ENCODE results near the gene CALD1.

Gene CALD1

DNA sequence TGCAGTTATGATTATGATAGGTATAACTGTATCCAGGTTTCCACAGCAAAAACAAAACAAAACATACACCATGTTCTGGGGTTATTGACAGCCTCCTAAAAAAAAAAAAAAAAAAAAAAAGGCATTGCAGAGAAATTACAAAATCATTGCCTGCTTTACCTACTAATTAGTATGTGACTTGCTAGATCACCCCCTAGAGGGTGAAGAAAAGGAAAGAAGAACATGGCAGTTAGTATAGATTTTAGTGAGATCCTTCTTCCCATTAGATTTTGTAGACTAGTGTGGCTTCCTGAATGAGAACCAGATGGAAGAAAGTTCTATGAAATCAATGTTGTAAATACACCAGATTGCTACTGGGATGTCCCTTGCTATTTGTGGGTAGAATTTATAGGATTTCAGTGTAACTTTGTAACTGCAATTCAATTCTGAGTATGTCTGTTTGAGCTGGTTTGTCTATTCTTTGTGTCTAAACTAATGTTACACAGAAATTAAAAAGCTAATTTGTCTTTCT lies 182.9 kb downstream of the CALD1 start:
- Histone ChIP-seq H3K36me3 (ENCODE audit: control insufficient read depth in 1 of 2, insufficient read depth in 2 of 2, low read depth in 1 of 2, low read length in 2 of 2) (peaks cover 34 to 97% of the 10 kb centered on the region in 2 experiments), H3K4me3 (ENCODE audit: insufficient read depth in 1 of 2, low read depth in 1 of 2, low read length in 2 of 2) (no peak overlapping the region), H2BK5ac (ENCODE audit: low read depth, low read length, poor library complexity, severe bottlenecking) (no peak overlapping the region), H3K18ac (ENCODE audit: low read depth in 1 of 2, low read length in 2 of 2) (no peak overlapping the region), H3K27ac (ENCODE audit: low read length, poor library complexity, severe bottlenecking) (no peak overlapping the region), H3K23ac (ENCODE audit: low read length in 2 of 2) (no peak overlapping the region), H3K9me3 (ENCODE audit: control insufficient read depth, low read length) (no peaks in the 10 kb centered on the region), H2AK5ac (ENCODE audit: low read length, severe bottlenecking) (no peak overlapping the region), H4K8ac (ENCODE audit: low read length) (no peak overlapping the region), H3K4me2 (ENCODE audit: low read length, poor library complexity, severe bottlenecking) (no peak overlapping the region), H2BK120ac (ENCODE audit: low read depth, low read length) (no peak overlapping the region), H3K79me1 (replicated peaks; ENCODE audit: low read length, poor library complexity, severe bottlenecking) (peaks cover 6% of the 10 kb centered on the region), H3K4me1 (ENCODE audit: control insufficient read depth, insufficient read depth, low read depth, low read length) (no peaks in the 10 kb centered on the region), H2BK15ac (ENCODE audit: low read depth, poor library complexity, severe bottlenecking) (no peak overlapping the region), H3K4ac (ENCODE audit: low read depth in 1 of 2, low read length in 2 of 2) (no peak overlapping the region), H2BK12ac (ENCODE audit: low read length in 2 of 2) (no peak overlapping the region), H3K27me3 (ENCODE audit: control insufficient read depth in 1 of 2, insufficient read depth in 1 of 2, low read length in 2 of 2) (no peaks in the 10 kb centered on the region), H3K14ac (ENCODE audit: low read length in 2 of 2) (no peak overlapping the region), H2AFZ (ENCODE audit: low read depth, low read length) (no peak overlapping the region), H3K9ac (ENCODE audit: low read length) (peak overlapping the region; percentile 47), H4K91ac (ENCODE audit: low read length) (no peak overlapping the region)
- no peak for DNase-seq

- 100% methylated on average over 1 of the region's 4 CpGs for WGBS
- peak overlapping the region; percentile 47 for H3K9ac ChIP-seq (ENCODE audit: low read length)
- H2BK120ac ChIP-seq (ENCODE audit: low read depth, low read length), result no peak overlapping the region
- peaks cover 32 to 97% of the 10 kb centered on the region in 2 experiments for H3K36me3 ChIP-seq (ENCODE audit: control insufficient read depth in 1 of 2, insufficient read depth in 2 of 2, low read depth in 1 of 2, low read length in 2 of 2)
- H2AFZ ChIP-seq (ENCODE audit: low read depth, low read length), result no peak overlapping the region
- H3K23ac ChIP-seq (ENCODE audit: low read length in 2 of 2), result no peak overlapping the region
- no peak overlapping the region for H2BK5ac ChIP-seq (ENCODE audit: low read depth, low read length, poor library complexity, severe bottlenecking)
- H3K4me1 ChIP-seq (ENCODE audit: control insufficient read depth, insufficient read depth, low read depth, low read length), result no peaks in the 10 kb centered on the region
- H3K9me3 ChIP-seq (ENCODE audit: control insufficient read depth, low read length), result no peaks in the 10 kb centered on the region
- H3K18ac ChIP-seq (ENCODE audit: low read depth in 1 of 2, low read length in 2 of 2), result no peak overlapping the region
- DNase-seq, result no peak
- H4K8ac ChIP-seq (ENCODE audit: low read length), result no peak overlapping the region
- no peak overlapping the region for H3K14ac ChIP-seq (ENCODE audit: low read length in 2 of 2)
- no peaks in the 10 kb centered on the region for H3K27me3 ChIP-seq (ENCODE audit: control insufficient read depth in 1 of 2, insufficient read depth in 1 of 2, low read length in 2 of 2)
- H3K4me3 ChIP-seq (ENCODE audit: insufficient read depth in 1 of 2, low read depth in 1 of 2, low read length in 2 of 2), result no peak overlapping the region
- H3K79me1 ChIP-seq (replicated peaks; ENCODE audit: low read length, poor library complexity, severe bottlenecking), result peaks cover 6% of the 10 kb centered on the region
- no peak overlapping the region for H2BK12ac ChIP-seq (ENCODE audit: low read length in 2 of 2)
- no peak overlapping the region for H4K91ac ChIP-seq (ENCODE audit: low read length)
- H2AK5ac ChIP-seq (ENCODE audit: low read length, severe bottlenecking), result no peak overlapping the region
- no peak overlapping the region for H2BK15ac ChIP-seq (ENCODE audit: low read depth, poor library complexity, severe bottlenecking)
- H3K27ac ChIP-seq (ENCODE audit: low read length, poor library complexity, severe bottlenecking), result no peak overlapping the region
- no peak overlapping the region for H3K4ac ChIP-seq (ENCODE audit: low read depth in 1 of 2, low read length in 2 of 2)
- no peak overlapping the region for H3K4me2 ChIP-seq (ENCODE audit: low read length, poor library complexity, severe bottlenecking)
These were observed 183.6 kb downstream of the CALD1 start for GRCh38 chr7:134963036-134963435.

DNA sequence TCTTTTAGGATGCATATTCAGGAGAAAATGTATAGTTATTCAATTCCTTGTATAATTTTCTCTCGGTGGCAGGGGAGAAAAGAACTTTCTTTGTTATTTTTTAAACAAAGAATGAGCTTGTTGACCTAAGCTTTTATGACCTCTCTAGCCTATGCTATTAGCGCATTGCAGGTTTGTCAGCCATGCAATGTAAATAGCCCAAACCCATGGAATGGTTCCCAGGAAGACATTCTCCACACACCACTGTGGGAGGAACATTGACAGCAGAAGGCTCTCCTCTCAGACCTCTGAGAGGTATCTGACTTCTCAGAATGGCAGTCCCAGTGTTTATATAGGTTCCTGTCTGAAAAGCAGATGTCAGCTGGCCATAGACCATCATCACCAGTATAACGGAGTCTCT lies 187.3 kb downstream of the CALD1 start:
- WGBS, result 100% methylated on average over 1 of the region's 3 CpGs
- no peak overlapping the region for H2AK5ac ChIP-seq (ENCODE audit: low read length, severe bottlenecking)

DNA sequence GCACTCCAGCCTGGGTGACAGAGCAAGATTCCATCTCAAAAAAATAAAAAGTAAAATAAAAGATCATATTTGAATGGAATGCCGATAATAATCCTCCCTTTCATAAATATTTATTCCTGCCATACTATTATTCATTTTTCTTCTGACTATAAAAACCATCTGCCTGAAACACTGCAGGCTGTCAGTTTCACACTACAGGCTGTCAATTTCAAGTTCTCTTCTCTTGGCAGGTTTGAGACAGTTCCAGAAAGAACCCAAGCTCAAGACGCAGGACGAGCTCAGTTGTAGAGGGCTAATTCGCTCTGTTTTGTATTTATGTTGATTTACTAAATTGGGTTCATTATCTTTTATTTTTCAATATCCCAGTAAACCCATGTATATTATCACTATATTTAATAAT lies 188.7 kb downstream of the CALD1 start:
- Histone ChIP-seq H3K4ac (ENCODE audit: low read depth in 1 of 2, low read length in 2 of 2) (no peak overlapping the region), H2BK15ac (ENCODE audit: low read depth, poor library complexity, severe bottlenecking) (no peak overlapping the region), H3K4me2 (ENCODE audit: low read length, poor library complexity, severe bottlenecking) (no peak overlapping the region), H3K36me3 (ENCODE audit: control insufficient read depth in 1 of 2, insufficient read depth in 2 of 2, low read depth in 1 of 2, low read length in 2 of 2) (peaks cover 23 to 79% of the 10 kb centered on the region in 2 experiments), H3K23ac (ENCODE audit: low read length in 2 of 2) (no peak overlapping the region), H2BK12ac (ENCODE audit: low read length in 2 of 2) (no peak overlapping the region), H3K9me3 (ENCODE audit: control insufficient read depth, low read length) (no peaks in the 10 kb centered on the region), H3K27me3 (ENCODE audit: control insufficient read depth in 1 of 2, insufficient read depth in 1 of 2, low read length in 2 of 2) (no peaks in the 10 kb centered on the region), H3K14ac (ENCODE audit: low read length in 2 of 2) (no peak overlapping the region), H3K4me1 (ENCODE audit: control insufficient read depth, insufficient read depth, low read depth, low read length) (no peaks in the 10 kb centered on the region), H3K4me3 (ENCODE audit: insufficient read depth in 1 of 2, low read depth in 1 of 2, low read length in 2 of 2) (no peak overlapping the region), H2AK5ac (ENCODE audit: low read length, severe bottlenecking) (no peak overlapping the region), H2BK120ac (ENCODE audit: low read depth, low read length) (no peak overlapping the region), H3K79me1 (replicated peaks; ENCODE audit: low read length, poor library complexity, severe bottlenecking) (no peaks in the 10 kb centered on the region), H3K18ac (ENCODE audit: low read depth in 1 of 2, low read length in 2 of 2) (no peak overlapping the region), H4K8ac (ENCODE audit: low read length) (no peak overlapping the region), H2AFZ (ENCODE audit: low read depth, low read length) (no peak overlapping the region), H4K91ac (ENCODE audit: low read length) (no peak overlapping the region), H3K9ac (ENCODE audit: low read length) (no peak overlapping the region), H3K27ac (ENCODE audit: low read length, poor library complexity, severe bottlenecking) (no peak overlapping the region), H2BK5ac (ENCODE audit: low read depth, low read length, poor library complexity, severe bottlenecking) (no peak overlapping the region)
- WGBS, result 100% methylated on average over 1 of the region's 4 CpGs
- no peak for DNase-seq

More for the DNA sequence above, 187.3 kb downstream of the CALD1 start:
- peaks cover 22 to 93% of the 10 kb centered on the region in 2 experiments for H3K36me3 ChIP-seq (ENCODE audit: control insufficient read depth in 1 of 2, insufficient read depth in 2 of 2, low read depth in 1 of 2, low read length in 2 of 2)
- no peak overlapping the region for H3K27ac ChIP-seq (ENCODE audit: low read length, poor library complexity, severe bottlenecking)
- DNase-seq, result no peak
- H3K4me3 ChIP-seq (ENCODE audit: insufficient read depth in 1 of 2, low read depth in 1 of 2, low read length in 2 of 2), result no peak overlapping the region
- H3K9ac ChIP-seq (ENCODE audit: low read length), result no peak overlapping the region
- no peak overlapping the region for H2BK15ac ChIP-seq (ENCODE audit: low read depth, poor library complexity, severe bottlenecking)
- no peak overlapping the region for H3K4me2 ChIP-seq (ENCODE audit: low read length, poor library complexity, severe bottlenecking)
- no peaks in the 10 kb centered on the region for H3K9me3 ChIP-seq (ENCODE audit: control insufficient read depth, low read length)
- no peaks in the 10 kb centered on the region for H3K4me1 ChIP-seq (ENCODE audit: control insufficient read depth, insufficient read depth, low read depth, low read length)
- no peak overlapping the region for H4K91ac ChIP-seq (ENCODE audit: low read length)
- no peaks in the 10 kb centered on the region for H3K79me1 ChIP-seq (replicated peaks; ENCODE audit: low read length, poor library complexity, severe bottlenecking)
- H3K14ac ChIP-seq (ENCODE audit: low read length in 2 of 2), result no peak overlapping the region
- no peak overlapping the region for H3K18ac ChIP-seq (ENCODE audit: low read depth in 1 of 2, low read length in 2 of 2)
- H3K23ac ChIP-seq (ENCODE audit: low read length in 2 of 2), result no peak overlapping the region
- H2BK120ac ChIP-seq (ENCODE audit: low read depth, low read length), result no peak overlapping the region
- no peak overlapping the region for H2BK5ac ChIP-seq (ENCODE audit: low read depth, low read length, poor library complexity, severe bottlenecking)
- H2BK12ac ChIP-seq (ENCODE audit: low read length in 2 of 2), result no peak overlapping the region
- H2AFZ ChIP-seq (ENCODE audit: low read depth, low read length), result no peak overlapping the region
- H3K4ac ChIP-seq (ENCODE audit: low read depth in 1 of 2, low read length in 2 of 2), result no peak overlapping the region
- no peaks in the 10 kb centered on the region for H3K27me3 ChIP-seq (ENCODE audit: control insufficient read depth in 1 of 2, insufficient read depth in 1 of 2, low read length in 2 of 2)
- no peak overlapping the region for H4K8ac ChIP-seq (ENCODE audit: low read length)
